Breast epithelium (tissue), 3 donors: Measurements from ENCODE around the gene BNC2.

ENCODE experiments used
- CTCF ChIP-seq, 3 donors: fragments of 450-650 bp; IDR thresholded peaks; one replicate each; pipeline ENCODE4 v1.5.1; 2016 to 2017; ENCODE audit warnings: antibody characterized with exemption in 3 of 3, mild to moderate bottlenecking in 3 of 3, moderate library complexity in 3 of 3
- POLR2A ChIP-seq: fragments of 450-650 bp; IDR thresholded peaks from one replicate; pipeline ENCODE4 v1.6.1; 2016; ENCODE audit warnings: antibody characterized with exemption, mild to moderate bottlenecking, moderate library complexity

DNA sequence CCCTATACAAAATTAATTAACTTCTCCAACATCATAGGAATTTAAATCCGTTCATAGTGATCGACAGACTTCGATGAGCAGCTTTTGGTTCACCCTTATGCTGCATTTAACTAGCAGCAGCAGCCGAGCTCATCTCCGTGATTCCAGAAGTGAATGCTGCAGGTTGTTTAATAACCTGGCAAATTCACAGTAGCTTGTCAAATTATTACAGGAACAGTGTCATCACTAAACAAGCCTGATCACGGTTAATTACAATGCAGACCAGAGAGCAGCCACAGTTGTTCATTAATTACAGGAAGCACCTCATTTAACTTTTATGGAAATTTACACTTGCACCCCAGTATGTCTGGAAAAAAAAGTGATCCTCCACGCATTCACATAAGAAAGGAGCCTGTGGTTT, 188.2 kb downstream of the BNC2 start:
- TF ChIP-seq CTCF (IDR thresholded peaks at IDR 0.05) (no peak), POLR2A (no peak)
